ENCODE results near the gene AMPD3.

GRCh38 chr11:10462746-10463300 lies 7.8 kb downstream of the AMPD3 start:
- TF ChIP-seq POLR2AphosphoS5 (IDR thresholded peaks at IDR 0.05; ENCODE audit: low read depth, low read length) = no peak
- no peak for TF ChIP-seq POLR2A (IDR thresholded peaks at IDR 0.05; ENCODE audit: low read depth, low read length)

Measured in GM12892 (cell line).